ENCODE data around the gene ROR1.
"Not testable (repeated sequence)": the region's sequence is repeated elsewhere in the genome, so short reads cannot be mapped to it uniquely, and the experiment has no call there.

ROR1 gene

DNA sequence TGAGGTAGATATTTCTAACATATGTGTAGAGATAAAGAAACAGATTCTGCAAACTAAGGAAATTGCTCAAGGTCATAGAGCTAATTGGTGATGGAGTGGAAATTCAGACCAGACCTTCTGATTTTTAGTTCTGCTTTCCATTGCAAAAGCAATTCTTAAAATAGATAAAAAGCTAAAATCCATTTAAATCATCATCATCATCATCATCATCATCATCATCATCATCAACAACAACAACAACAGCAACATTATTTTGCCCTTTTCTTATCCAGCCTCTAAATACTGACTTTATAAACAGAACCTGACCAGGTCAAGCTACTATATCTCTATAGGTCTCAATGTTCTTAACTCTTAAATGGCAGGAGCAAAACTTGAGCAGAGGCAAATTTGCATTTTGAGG is 14.0 kb upstream of the ROR1 start:
- DNase-seq = no peak

DNA sequence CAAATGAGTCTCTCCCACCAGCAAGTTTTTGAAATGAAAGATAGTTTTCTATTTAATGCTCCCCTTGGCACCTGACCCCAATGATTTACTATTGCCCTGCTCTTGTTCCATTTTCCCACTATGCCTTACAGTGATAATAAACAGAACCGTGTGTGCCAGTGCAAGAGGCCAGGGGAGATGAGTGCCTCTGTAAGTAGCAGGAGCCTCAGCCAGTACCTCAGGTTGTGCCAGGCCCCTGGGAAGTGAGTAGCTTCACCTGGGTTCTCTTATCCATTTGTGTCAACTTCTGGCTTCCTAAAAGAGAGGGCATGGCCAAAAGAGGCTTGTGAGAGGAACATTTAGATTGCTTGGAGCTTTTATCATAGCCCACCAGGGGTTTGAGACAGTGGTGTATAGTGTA is 3.4 kb upstream of the ROR1 start:
- DNase-seq = no peak

DNA sequence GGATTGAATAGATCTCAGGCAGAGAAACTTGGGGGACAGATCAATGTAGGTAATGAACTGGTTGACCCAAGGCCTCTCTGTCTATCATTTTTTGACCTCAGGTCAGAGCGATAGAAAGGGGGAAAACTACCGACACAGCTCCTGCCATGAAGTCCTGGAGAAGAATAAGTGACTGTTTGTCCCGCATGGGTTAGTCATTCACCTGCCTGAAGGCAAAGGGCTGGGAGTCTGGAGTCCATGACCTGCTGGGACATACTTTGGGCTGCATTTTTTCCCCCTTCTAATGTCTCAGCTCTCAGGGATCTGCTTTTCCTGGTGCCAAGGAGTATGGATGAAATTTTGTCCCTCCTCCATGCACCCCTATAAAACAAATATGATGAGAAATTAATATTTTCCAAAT is 1.6 kb upstream of the ROR1 start:
- DNase-seq = no peak

DNA sequence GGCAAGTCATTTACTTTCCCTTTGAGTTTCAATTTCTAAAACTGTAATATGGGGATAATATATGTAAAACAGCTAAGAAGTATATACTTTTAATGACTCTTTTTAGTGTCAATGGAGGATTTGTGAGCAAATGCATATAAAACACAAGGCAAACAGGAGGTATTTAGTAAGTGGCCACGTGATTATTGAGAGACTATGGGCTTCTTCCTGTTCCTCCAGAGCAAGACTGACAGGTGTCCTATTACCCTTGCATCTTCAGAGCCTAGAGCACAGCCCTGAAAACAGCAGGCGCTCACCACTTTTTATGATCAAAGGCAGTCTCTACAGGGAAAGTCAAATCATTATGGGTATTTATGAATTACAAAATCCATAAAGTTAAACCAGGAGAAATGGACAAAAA is 941 bp upstream of the ROR1 start:
- DNase-seq = no peak

DNA sequence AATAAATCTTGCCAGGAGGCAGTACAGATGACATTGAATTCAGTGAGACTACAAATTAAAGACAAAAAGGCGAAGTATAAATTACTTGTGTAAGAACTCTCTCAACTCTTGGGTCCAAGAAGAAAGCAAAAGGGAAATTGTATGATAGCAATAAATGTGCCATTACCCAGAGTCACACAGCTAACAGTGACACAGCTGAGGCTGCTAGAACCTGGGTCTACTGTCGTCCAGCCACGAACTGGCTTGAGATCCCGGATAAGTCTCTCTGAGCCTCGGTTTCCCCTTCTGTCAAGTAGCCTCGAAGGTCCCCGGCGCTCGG is 362 bp upstream of the ROR1 start:
- DNase-seq = no peak

DNA sequence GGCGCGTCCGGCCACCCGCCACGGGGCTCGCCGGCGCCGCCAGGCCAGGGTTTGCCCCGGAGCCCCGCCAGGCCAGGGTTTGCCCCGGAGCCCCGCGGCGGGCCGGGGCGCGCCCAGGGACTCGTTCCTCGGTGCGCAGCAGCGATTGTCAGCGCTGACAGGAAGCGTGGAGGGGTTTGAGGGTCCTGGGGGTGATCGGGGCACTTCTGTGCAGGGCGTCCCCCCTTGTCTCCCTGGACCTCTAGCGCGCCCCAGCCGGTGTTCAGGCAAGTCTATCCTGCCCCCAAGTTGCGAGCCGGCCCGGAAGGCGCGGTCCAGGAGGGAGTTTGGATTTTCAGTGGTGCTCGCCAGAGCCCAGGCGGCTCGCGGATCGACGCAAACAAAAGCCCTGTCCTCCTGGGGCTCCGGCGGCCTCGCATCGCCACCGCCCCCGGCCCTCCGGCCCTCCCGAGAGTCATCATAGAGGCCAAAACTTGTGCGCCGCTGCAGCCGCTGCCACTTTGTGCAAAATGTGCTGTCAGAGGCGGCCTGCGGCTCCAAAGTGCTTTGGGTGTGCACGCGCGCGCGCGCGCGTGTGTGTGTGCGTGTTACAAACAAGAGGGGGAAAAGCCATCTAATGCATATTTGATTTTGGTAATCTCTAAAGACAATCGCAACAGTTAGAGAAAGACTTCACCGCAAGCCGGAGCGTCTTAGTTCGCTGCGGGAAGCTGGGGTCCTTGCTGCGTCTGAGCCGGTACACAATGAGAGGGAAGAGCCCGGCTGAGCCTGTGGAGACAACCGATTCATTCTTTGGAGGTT is 1.0 kb downstream of the ROR1 start:
- peak; percentile 9 for DNase-seq

DNA sequence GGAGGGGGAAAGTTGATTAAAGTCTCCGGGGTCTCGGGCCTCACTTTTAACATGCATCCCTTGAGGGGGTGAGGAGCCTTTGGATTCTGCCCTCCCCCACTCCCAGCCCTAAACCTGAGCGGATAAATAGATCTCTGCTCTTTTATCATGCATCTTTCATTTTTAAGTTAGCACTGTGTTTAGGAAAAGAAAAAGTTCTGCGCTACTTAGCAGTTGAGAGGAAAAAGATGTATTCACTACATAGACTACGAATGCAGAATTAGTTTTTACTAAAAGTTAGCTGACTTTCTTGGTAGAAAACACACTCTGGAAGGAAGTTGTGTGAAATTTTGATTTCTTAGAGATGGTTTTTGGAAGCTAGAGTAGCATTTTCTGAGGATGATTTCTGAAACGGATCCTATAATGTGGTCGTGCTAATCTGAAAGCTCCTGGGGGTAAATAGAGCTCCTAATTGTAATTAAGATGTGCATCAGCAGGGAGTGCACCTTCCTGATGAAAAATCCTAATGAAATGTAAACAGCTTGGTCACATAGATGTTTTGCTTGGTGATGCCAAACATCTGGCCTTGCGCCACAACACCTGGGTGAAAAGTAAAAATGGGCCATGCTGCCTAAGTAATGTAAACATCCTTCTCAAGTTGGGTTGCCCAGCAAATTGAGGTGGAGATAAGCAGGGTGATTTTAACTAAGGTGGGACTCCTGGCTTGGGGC is 1.8 kb downstream of the ROR1 start:
- DNase-seq = peak; percentile 17

DNA sequence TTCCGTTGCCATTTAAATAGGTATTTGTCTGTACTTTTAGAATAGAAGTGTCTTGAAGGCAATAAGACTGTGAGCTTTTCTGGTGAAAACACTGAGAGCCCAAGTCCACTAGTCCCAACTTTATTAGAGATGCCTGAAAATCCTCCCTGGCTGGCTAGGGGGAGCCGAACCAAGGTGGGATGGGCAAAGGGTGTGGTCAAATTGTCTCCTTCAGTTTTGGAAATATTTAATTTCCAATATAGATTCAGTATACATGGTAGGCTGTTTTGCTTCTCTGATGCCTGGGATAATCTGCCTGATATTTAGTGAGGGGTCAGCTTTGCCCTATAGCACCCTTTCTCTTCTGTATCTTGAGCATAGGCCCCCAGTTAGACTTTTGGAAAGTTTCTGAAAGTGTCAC is 3.5 kb downstream of the ROR1 start:
- no peak for DNase-seq

DNA sequence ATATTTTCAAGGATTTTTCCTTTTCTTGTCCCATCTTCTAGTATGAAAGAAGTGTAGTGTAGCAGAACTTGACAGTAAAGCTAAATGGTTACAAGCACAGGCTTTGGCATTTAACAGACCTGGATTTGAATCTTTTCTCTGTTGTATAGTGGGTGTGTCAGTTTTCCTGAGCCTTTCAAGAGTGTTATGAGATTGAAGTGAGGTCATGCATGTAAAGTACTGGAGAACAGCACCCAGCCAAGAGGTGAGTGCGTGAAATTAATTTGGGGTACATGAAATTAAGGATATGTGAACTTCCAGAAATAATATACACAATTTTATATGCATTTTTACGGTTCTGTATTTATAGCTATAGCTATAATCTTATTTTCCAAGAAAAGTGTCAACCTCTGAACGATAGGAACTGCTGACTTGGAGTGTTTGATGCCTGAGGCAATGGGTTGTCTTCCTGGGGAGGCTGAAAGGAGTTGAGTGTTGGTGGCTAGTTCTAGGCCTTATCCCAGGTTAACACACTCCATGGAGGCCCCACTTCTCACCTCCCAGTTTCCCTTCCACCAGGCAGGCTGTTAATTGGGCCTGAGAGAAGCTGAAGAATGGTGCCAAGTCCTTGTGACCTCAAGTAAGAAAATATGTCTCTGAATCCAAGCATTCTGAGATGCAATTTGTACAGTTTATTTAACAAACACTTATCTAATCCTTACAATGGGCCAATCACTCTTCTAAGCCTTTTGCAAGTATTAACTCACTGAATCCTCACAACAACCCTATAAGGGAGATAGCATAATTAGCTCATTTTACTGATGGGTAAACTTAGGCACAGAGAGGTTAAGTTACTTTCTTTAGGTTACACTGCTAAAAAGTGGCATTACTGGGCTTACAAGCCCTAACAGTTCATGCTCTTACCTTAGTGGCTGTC is 4.4 kb downstream of the ROR1 start:
- DNase-seq = no peak

DNA sequence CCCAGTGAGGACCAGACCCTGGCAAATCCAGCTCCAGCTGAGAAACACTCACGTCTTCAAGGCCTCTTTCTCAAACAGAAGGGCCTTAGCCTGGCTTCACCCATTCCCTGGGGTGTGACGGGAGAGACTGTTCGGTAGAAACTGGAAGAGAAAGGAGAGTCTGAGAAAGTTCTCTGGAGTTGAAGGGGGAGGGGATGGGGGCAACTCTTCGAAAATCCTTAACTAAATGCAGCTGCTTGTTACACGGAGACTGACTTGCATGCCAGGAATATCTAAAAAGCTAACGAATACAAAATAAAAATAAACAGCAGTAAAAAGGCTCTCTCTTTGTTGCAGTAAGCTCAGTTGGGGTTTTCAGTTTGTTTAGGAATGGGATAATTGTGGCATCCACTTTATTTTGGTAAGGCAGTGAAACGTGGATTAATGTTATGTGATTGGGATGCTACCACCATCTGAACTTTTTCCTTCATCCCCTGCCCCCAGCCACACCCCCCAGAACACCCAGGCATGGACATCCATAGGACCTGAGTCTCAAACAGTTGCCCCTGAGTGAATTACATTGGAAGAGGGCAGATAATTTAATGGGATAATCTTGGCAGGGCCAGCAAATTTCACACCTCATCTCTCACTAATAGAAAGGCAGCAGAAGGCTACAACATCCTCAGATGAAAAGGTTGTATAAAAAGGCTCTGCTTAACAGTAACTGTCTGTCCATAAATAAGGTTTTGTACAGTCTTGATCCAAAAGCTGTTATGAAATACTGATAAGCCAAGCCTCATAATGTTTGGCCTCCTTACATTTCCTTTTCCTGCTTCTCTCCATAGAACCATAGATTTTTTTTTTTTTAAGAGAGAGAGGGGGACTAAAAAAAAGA is 5.8 kb downstream of the ROR1 start:
- DNase-seq = no peak

DNA sequence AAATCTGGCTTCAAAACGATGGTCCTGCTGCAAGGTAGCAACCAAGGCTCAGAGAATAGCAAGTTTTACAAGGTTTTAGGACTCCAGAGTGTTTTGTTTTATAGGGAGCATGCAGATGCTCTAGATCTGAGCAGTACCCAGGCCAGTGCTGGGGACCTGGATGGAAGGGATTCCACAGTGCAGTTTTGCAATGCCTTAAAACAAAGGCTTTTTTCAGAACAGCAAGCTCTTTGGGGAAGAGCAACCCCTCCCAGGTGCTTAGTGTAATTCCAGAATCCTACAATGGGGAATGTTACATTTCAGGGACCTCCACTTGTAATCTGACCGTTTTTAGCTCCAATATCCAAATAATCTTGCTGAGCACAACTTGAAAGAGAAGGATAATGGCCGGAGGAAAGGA is 6.7 kb downstream of the ROR1 start:
- DNase-seq = no peak

DNA sequence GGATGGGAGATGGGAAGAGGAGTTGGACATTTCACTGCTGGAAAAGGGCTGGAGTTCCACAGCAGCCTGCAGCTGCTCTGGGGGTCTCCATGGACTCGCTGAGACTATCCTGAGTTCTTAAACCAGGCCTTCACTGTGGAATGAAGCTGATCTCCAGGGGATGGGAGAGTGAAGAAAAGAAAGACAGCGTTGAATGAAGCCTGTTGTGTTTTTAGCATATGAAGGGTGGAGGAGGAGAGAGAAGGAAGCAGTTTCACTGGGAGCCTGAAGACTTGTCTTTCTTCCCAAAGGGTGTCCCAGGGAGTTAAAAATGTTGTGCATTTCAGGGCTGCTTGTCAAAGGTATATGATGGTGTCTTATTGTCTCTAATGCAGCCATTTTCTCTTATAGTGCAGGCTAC is 9.2 kb downstream of the ROR1 start:
- no peak for DNase-seq

DNA sequence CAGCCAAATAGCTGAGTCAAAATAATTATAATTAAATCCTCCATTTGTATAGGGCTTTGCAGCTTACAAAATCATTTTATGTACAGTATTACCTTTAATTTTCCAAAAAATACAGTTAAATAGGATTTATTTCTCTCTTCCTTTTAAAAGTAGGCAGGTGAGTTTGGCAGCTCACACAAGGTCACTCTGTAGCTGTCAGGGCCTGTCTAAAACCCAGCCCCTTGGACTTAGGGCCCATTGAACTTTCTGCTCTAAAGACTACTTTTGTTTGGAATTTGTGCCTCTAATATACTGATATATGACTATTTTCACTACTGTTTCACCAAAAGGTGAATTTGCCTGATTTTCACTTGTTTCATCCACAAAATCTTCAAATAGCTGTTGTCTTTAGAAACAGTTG is 10.3 kb downstream of the ROR1 start:
- DNase-seq = no peak

DNA sequence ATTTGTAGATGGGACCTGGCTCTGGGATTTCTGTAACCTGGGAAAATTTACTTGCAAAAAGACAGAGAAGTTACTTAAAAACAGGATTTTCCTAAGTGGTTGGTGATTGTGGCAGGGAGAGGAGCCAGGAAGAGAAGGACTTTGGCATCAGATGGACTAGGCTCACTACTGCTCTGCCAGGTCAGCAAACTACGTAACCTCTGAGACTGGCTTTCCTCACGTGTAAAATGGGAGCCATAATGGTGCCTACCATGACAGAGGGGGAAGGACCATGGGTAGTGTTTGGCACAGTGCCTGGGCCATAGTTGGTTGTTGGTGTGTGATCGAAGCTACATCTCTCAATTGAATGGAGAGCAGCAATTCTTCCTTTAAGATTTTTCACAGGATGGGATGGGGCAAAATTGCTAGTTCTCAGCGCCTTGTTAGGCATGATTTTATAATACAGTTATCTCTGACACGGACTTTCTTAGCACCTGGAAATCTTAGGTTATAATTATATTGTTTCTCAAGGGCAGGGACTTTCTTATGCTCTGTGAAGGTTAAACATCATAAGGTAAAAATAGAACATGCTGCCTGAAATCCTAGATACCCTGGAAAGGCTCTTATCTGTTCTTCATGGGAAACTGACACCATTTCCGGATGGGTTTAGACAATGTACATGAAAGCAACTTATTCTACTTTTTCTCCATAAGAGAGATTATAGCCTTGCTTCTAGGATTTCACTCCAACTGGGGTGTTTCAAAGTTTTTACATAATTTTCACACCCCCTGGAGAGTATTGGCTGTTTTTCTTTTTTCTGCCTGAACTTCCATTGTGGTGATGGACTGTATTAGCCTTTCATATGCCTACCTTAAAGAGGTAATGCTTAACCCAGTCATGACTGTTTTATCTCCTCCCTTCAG is 10.9 kb downstream of the ROR1 start:
- DNase-seq = no peak

DNA sequence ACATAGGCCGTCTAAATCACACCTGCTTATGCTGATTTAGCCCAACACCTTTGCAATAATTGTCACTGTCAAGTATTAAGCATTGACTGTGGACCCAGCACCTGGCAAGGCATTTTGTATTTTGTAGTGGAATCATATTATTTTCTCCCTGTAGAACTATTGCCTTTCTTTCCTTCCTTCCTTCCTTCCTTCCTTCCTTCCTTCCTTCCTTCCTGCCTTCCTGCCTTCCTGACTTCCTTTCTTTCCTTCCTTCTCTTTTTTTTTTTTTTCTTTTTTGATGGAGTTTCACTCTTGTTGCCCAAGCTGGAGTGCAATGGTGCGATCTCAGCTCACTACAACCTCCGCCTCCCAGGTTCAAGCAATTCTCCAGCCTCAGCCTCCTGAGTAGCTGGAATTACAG is 13.5 kb downstream of the ROR1 start:
- DNase-seq = not testable (repeated sequence)

DNA sequence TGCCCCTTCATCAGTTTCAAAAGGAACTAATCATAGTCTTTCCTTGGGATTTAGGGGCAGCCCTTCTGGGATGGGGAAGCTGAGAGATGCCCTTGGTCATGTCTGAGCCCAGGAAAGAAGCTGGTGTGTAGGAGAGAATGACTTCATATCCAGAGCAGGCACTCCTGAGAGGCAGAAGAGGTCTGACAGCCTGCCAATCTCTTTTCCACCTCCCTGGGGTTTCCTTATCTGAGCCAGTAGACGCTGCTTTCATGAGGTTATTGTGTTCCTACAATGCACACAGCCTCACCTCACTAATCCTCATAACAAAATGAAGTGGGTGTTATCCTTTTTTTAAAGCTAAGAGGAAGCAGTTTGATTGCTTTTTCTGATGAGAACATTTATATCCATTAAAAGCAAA is 14.1 kb downstream of the ROR1 start:
- DNase-seq = no peak

DNA sequence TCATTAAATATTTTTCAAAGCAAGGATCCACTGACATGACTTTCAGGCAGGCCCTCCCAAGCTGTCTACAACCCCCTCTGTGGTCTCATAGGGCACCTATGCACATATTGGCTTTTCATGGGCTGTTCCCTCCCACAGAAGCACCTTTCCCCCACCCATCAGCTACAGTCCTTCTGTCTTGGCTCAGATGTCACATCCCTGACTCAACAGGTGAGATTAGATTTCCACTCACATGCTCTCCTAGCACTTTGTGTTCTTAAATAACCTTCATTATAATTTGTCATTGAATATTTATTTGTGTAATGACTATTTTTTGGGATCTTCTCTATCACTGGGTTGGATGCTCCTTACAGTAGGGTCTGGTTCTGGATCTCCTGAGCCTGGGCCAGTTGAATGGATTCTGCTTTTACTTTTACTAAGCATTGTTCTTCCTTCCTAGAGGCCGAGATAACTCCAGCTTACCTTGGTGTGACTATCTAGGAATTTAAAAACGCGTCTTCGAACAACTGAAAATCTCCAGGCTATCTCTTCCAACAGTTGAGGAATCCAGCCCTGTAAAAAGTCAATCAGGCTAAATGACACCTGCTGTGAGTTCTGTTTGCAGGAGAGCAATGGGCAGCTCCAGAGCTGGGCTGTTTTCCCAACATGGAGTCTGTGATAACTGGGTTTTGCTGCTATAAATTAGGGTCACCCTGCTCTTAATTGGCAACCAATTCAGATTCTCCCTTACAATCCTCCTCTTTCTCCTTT is 16.2 kb downstream of the ROR1 start:
- no peak for DNase-seq

DNA sequence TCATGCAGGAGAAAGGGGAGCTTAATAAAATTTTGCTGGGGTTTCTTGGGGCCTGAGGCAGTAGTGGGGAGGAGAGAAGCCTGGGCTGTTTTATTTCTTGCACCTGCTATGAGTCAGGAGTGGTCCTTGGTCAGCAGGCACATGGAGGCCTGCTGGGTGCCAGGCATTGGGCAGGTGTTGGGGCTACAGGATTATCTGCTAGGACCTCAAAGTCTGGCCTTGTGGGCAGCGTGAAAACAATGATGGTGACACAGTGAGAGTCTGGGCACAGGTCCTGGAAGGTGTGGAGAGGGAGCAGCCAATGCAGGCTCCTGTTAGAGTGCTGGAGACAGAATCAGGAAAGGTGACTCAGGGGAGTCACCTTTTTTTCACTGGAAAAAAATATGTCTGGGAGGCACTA is 17.2 kb downstream of the ROR1 start:
- no peak for DNase-seq

DNA sequence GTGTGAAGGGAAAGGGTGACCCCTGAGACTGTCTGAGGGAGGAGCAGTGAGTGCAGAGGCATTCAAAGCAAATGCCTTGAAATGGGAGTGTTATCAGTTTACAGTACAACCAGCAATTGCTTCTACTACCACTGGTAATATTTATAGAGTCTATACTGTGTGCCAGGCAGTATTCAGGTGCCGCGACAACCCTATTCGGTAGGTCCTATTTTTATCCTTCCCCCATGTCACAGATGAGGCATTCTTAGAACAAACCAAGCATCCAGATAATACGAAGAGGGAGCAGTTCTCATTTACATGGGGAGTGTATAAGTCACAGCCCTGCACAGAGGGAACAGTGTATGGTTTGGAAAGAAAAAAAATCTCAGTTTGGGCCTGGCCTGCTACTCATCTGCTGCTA is 18.3 kb downstream of the ROR1 start:
- no peak for DNase-seq

DNA sequence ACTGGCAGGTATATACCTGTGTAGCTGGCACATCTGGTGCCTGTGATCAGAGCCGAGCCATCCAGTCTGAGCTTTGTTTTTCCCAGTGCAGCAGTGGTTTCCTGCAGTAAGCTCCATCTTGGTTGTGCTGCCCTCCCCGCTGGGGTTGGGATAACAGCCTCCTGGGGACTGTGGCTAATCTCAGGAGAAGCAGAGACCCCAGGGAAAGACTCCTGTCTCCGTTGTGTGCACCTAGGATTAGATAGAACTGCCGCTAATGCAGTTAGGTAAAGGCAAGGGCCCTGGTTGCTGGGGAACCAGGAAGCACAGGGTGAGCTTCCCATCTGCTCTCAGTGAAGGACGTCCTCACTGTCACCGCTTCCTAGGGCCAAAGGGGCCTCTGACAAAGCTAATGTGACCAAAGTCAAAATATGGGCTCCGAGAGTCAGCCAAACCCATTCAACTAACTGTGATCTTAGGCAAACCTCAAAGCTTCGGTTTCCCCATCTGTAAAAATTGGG is 20.0 kb downstream of the ROR1 start:
- no peak for DNase-seq

DNA sequence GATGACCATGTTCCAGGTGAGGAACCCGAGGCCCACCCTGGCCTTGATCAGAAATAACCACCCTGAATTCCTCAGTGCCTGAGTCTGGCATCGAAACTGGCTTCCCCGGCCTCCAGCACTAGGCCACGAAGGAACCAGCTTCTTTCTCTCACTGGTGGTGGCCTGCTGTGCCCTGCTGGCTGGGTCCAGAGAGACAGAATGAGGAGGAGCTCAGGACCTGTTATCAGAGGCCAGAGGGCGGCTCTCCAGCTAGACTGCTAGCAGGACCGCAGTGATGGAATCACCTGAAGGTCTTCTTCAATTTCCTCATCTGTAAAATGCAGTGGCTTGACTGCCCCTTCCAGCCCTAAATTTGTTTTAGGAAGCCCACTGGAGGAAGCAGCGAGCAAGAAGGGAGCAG is 20.5 kb downstream of the ROR1 start:
- DNase-seq = no peak
